Muscle layer of colon (tissue), 2 donors: ENCODE results near the gene SQSTM1.

Source experiments
- H3K27ac ChIP-seq: one replicate; pipeline ENCODE4 v1.7.0; 2013; ENCODE audit warnings: low read depth, mild to moderate bottlenecking, low read length, moderate library complexity
- H3K27me3 ChIP-seq, 2 donors: one replicate each; pipeline ENCODE4 v1.7.0; 2013; ENCODE audit warnings: low read length in 2 of 2, mild to moderate bottlenecking in 2 of 2; ENCODE audit not compliant: insufficient read depth in 2 of 2, control insufficient read depth in 1 of 2
- H3K36me3 ChIP-seq: one replicate; pipeline ENCODE4 v1.7.0; 2013; ENCODE audit warnings: mild to moderate bottlenecking, low read length; ENCODE audit not compliant: insufficient read depth
- H3K4me1 ChIP-seq: one replicate; pipeline ENCODE4 v1.7.0; 2013; ENCODE audit warnings: mild to moderate bottlenecking, low read length; ENCODE audit not compliant: insufficient read depth
- H3K4me3 ChIP-seq, 2 donors: one replicate each; pipeline ENCODE4 v1.7.0; 2013; ENCODE audit warnings: low read length in 2 of 2, low read depth in 1 of 2, mild to moderate bottlenecking in 1 of 2, moderate library complexity in 1 of 2
- H3K9ac ChIP-seq: one replicate; pipeline ENCODE4 v1.7.0; 2013; ENCODE audit warnings: low read length
- H3K9me3 ChIP-seq: one replicate; pipeline ENCODE4 v1.7.0; 2013; ENCODE audit warnings: mild to moderate bottlenecking, low read length
- donor health status: abdominal sarcoma.
- donor health status: Adenocarcinoma of cecum.

SQSTM1 gene

DNA sequence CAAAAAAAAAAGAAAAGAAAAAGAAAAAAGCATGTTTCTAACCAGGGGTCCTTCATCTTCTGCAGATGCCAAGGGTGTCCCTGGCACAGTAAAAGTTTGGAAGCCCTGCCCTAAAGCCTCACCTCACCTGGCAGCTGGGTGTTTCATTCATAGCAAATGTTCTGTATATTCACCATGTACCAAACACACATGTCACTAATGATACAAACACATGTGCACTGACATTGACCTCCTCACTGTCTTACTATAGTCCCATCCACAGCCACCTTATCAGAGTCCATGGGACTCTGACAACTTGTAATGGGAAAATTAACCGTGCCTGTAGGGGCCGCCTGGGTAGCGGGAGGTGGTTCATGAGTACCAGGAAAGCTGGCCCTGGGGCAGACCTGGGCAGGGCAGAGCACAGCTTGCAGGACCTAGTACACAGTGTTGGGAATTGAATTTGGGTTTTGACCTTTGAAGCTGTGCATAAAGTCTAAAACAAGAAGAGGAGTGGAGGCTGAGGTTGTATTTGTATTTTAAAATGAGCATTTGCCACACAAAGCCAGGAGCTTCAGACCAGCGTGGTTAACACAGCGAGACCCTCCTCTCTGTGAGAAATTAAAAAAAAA is 7.6 kb upstream of the SQSTM1 start:
- H3K4me1 ChIP-seq, result peaks cover 8% of the 10 kb centered on the region
- no peak overlapping the region for H3K27ac ChIP-seq
- no peaks in the 10 kb centered on the region for H3K9me3 ChIP-seq
- H3K27me3 ChIP-seq, result no peaks in the 10 kb centered on the region
- no peak overlapping the region for H3K9ac ChIP-seq
- H3K36me3 ChIP-seq, result peaks cover 5% of the 10 kb centered on the region
- no peak overlapping the region for H3K4me3 ChIP-seq

GRCh38 chr5:179814090-179814489 is 6.6 kb upstream of the SQSTM1 start:
- H3K4me3 ChIP-seq, result no peak overlapping the region
- peaks cover 15% of the 10 kb centered on the region for H3K4me1 ChIP-seq
- H3K27me3 ChIP-seq, result no peaks in the 10 kb centered on the region
- no peak overlapping the region for H3K9ac ChIP-seq
- peaks cover 5% of the 10 kb centered on the region for H3K36me3 ChIP-seq
- H3K9me3 ChIP-seq, result no peaks in the 10 kb centered on the region
- H3K27ac ChIP-seq, result no peak overlapping the region

DNA sequence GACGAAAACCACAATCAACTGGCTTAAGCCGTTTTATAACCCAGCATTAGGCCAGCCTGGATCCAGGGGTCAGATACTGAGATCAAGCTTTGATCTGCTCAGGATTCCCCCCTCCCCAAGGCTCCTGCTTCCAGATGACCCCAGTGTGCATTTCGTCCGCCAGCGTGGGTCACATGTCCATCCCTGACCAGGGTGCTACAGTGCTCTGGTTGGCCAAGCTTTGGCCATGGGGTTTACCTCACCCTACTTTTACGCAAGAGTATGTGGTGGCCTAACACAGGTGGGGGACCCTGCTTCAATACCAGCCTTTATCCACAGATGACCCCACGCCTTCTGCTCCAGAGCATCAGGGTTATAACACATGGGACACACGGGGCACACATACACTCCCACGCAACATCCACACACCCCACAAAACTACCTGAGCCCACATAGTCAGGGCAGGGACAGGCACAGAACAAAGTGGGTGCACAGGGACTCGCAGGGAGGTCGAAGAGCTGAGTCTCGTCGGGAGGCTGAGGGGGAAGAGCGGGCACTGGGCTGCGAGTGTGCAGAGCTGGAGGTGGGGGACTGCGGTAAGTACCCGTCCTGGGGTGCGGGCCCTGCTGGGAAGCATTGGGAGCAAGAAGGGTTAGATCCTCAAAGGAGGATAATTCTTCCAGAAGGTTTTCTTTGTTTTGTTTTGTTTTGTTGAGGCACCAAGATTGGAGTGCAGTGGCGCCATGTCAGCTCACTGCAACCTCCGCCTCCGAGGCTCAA is 5.0 kb upstream of the SQSTM1 start:
- Histone ChIP-seq H3K27ac (no peak overlapping the region), H3K27me3 (no peaks in the 10 kb centered on the region)

GRCh38 chr5:179816401-179816795 is 4.3 kb upstream of the SQSTM1 start:
- Histone ChIP-seq H3K9me3 (no peaks in the 10 kb centered on the region), H3K27ac (peak overlapping the region; percentile 72), H3K4me3 (peak overlapping the region; percentile 49 to 50), H3K36me3 (peaks cover 5% of the 10 kb centered on the region), H3K27me3 (no peaks in the 10 kb centered on the region), H3K9ac (no peak overlapping the region), H3K4me1 (peaks cover 27% of the 10 kb centered on the region)

More for the DNA sequence above, 5.0 kb upstream of the SQSTM1 start:
- no peak overlapping the region for H3K4me3 ChIP-seq
- no peaks in the 10 kb centered on the region for H3K9me3 ChIP-seq
- H3K36me3 ChIP-seq, result peaks cover 5% of the 10 kb centered on the region
- H3K4me1 ChIP-seq, result peaks cover 27% of the 10 kb centered on the region
- H3K9ac ChIP-seq, result no peak overlapping the region

- H3K4me3 ChIP-seq, result peak overlapping the region; percentile 49 to 50
- H3K4me1 ChIP-seq, result peaks cover 28% of the 10 kb centered on the region
- H3K27ac ChIP-seq, result peak overlapping the region; percentile 72
- H3K9ac ChIP-seq, result no peak overlapping the region
- H3K36me3 ChIP-seq, result peaks cover 6% of the 10 kb centered on the region
- no peaks in the 10 kb centered on the region for H3K9me3 ChIP-seq
- no peaks in the 10 kb centered on the region for H3K27me3 ChIP-seq
These were observed 3.8 kb upstream of the SQSTM1 start for GRCh38 chr5:179816796-179817469.

- H3K27me3 ChIP-seq, result no peaks in the 10 kb centered on the region
- no peaks in the 10 kb centered on the region for H3K9me3 ChIP-seq
- peaks cover 33% of the 10 kb centered on the region for H3K4me1 ChIP-seq
- H3K4me3 ChIP-seq, result peak overlapping the region; percentile 49 to 50
- peak overlapping the region; percentile 72 for H3K27ac ChIP-seq
- peaks cover 12% of the 10 kb centered on the region for H3K36me3 ChIP-seq
- H3K9ac ChIP-seq, result no peak overlapping the region
These were observed 3.2 kb upstream of the SQSTM1 start for GRCh38 chr5:179817470-179817840.

- Histone ChIP-seq H3K27ac (peak overlapping the region; percentile 100), H3K4me3 (peak overlapping the region; percentile 52 to 76), H3K9me3 (no peaks in the 10 kb centered on the region), H3K27me3 (no peaks in the 10 kb centered on the region), H3K36me3 (peaks cover 14% of the 10 kb centered on the region), H3K9ac (peak overlapping the region; percentile 57), H3K4me1 (peaks cover 39% of the 10 kb centered on the region)
These were observed 2.6 kb upstream of the SQSTM1 start for GRCh38 chr5:179817890-179818745.

DNA sequence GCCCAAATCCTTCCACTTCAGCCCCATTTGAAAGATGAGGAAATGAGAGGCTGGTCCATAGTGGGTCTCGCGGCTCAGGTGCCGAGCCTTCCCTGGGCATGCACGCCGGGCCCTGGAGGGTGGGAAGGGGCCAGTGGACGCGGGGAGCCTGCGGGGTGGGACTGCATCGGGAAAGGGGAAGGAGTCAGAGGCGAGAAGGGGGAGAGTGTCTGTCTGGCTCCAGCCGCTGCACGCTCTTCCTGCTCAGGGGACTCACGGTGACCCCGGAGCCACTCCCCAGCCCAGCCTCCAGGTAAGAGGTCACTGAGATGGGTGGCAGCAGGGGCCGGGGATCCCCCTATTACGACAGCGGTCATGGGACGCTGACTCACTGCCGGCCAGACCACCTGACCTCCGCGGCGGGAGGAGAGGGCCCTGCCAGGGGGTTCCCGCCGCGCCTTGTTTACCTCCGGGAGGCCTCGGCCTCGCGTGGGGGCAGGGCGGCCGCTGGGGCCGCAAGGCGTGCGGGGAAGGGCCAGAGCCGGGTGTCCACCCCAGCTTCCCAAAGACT is 1.9 kb upstream of the SQSTM1 start:
- Histone ChIP-seq H3K27me3 (no peaks in the 10 kb centered on the region), H3K36me3 (peaks cover 19% of the 10 kb centered on the region), H3K27ac (peak overlapping the region; percentile 100), H3K9ac (peak overlapping the region; percentile 57), H3K9me3 (no peaks in the 10 kb centered on the region), H3K4me3 (peak overlapping the region; percentile 52 to 76), H3K4me1 (peaks cover 45% of the 10 kb centered on the region)

DNA sequence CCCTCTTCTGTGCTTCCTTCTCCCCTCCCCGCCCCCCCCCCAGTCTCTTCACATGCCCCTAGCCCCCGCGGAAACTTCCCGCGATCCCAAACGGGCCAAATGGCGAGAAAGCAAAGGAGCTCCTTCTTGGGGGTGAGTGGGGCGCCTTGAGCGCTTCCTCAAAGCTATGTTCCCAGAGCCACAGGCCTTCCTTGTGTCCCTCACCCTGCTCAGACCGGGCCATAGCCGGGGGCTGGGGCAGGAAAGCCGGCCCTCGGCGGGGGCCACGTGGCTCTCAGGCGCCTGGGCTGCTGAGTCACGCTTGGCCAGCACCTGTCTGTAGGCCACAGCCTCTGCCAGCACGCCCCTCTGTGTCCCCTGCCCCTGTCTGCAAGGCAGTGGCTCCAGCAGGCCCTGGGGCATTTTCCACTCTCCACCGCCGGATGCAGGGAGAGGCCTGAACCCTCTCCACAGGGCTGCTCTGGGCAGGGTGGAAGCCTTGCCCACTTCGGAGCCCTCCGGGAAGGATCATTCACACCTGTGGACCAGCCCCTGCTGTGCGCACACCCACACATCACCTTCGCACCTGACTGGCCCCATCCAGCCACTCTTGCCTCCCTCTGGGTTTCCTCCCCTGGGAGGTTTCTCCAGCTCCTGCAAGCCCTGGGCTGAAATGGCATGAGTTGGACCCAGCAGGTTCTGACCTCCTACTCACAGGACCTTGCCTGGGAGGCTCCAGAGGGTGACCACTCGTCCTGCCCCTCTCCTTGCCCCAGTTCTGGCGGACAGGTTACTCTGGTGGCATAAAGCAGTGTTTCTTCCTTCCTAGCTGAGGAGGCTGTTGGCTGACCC is 1.2 kb upstream of the SQSTM1 start:
- Histone ChIP-seq H3K27me3 (no peaks in the 10 kb centered on the region), H3K36me3 (peaks cover 26% of the 10 kb centered on the region), H3K9ac (peak overlapping the region; percentile 52), H3K9me3 (no peaks in the 10 kb centered on the region), H3K27ac (peak overlapping the region; percentile 100), H3K4me3 (peak overlapping the region; percentile 76 to 98), H3K4me1 (peaks cover 52% of the 10 kb centered on the region)

DNA sequence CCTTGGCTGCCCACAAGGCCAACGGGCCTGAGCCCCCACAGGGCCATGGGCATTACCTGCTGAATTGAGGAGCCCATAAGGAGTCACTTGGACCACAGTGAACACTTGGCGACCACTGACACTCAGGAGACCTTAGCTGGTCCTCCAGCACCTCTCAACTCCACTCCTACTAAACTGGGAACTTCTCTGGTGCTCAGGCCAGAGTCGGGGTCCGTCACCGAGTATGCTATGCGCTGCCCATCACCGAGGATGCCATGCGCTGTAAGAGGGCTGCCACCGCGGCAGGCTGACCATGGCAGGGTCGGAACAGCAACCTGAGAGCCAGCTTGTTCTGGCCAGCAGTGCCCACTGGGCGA is 600 bp upstream of the SQSTM1 start:
- H3K27me3 ChIP-seq, result no peaks in the 10 kb centered on the region
- H3K36me3 ChIP-seq, result peaks cover 32% of the 10 kb centered on the region
- peak overlapping the region; percentile 100 for H3K27ac ChIP-seq
- peak overlapping the region; percentile 76 to 98 for H3K4me3 ChIP-seq
- H3K9ac ChIP-seq, result peak overlapping the region; percentile 52
- H3K9me3 ChIP-seq, result no peaks in the 10 kb centered on the region
- peaks cover 58% of the 10 kb centered on the region for H3K4me1 ChIP-seq
